ENCODE results near the gene HIPK2. TPM values are rescaled to one million over a fixed set of nuclear protein-coding genes. Genes with fewer than 3 reads are reported as not detected.

HIPK2 gene
- total RNA-seq, 1 donor: 12.7 TPM

- H3K27me3 ChIP-seq (ENCODE audit: insufficient read depth, low read length): no peaks in the 10 kb centered on the region
- no peak for DNase-seq (ENCODE audit: insufficient read length, low spot score, missing footprints)
- H4K20me1 ChIP-seq (ENCODE audit: insufficient read depth, low read length): no peaks in the 10 kb centered on the region
- no peak for TF ChIP-seq CTCF (IDR thresholded peaks at IDR 0.05; ENCODE audit: extremely low read depth, low read depth, low read length)
- no peak overlapping the region for H3K4me2 ChIP-seq (ENCODE audit: insufficient read depth, low read length)
- H3K9me3 ChIP-seq (ENCODE audit: low read depth, low read length): no peaks in the 10 kb centered on the region
- H3K79me2 ChIP-seq (ENCODE audit: insufficient read depth, low read length): no peaks in the 10 kb centered on the region
- H3K27ac ChIP-seq (ENCODE audit: low read depth, low read length): no peak overlapping the region
- no peaks in the 10 kb centered on the region for H3K4me1 ChIP-seq (ENCODE audit: insufficient read depth, low read length)
- no peaks in the 10 kb centered on the region for H3K36me3 ChIP-seq (ENCODE audit: insufficient read depth, low read length)
- H3K4me3 ChIP-seq (ENCODE audit: insufficient read depth, low read length): no peak overlapping the region
- no peak overlapping the region for H2AFZ ChIP-seq (ENCODE audit: low read length)
These were observed 13.5 kb upstream of the HIPK2 start for GRCh38 chr7:139791316-139791715.

GRCh38 chr7:139784648-139785047 lies 6.8 kb upstream of the HIPK2 start:
- no peaks in the 10 kb centered on the region for H3K27me3 ChIP-seq (ENCODE audit: insufficient read depth, low read length)
- H2AFZ ChIP-seq (ENCODE audit: low read length): no peak overlapping the region
- H3K4me1 ChIP-seq (ENCODE audit: insufficient read depth, low read length): no peaks in the 10 kb centered on the region
- TF ChIP-seq CTCF (IDR thresholded peaks at IDR 0.05; ENCODE audit: extremely low read depth, low read depth, low read length): no peak
- no peaks in the 10 kb centered on the region for H3K9me3 ChIP-seq (ENCODE audit: low read depth, low read length)
- no peak for DNase-seq (ENCODE audit: insufficient read length, low spot score, missing footprints)
- no peaks in the 10 kb centered on the region for H3K36me3 ChIP-seq (ENCODE audit: insufficient read depth, low read length)
- H4K20me1 ChIP-seq (ENCODE audit: insufficient read depth, low read length): no peaks in the 10 kb centered on the region
- no peak overlapping the region for H3K4me2 ChIP-seq (ENCODE audit: insufficient read depth, low read length)
- H3K79me2 ChIP-seq (ENCODE audit: insufficient read depth, low read length): peaks cover 1% of the 10 kb centered on the region
- H3K4me3 ChIP-seq (ENCODE audit: insufficient read depth, low read length): no peak overlapping the region
- no peak overlapping the region for H3K27ac ChIP-seq (ENCODE audit: low read depth, low read length)

GRCh38 chr7:139783647-139784385 lies 6.0 kb upstream of the HIPK2 start:
- H3K4me3 ChIP-seq (ENCODE audit: insufficient read depth, low read length): no peak overlapping the region
- no peak for TF ChIP-seq CTCF (IDR thresholded peaks at IDR 0.05; ENCODE audit: extremely low read depth, low read depth, low read length)
- H3K4me2 ChIP-seq (ENCODE audit: insufficient read depth, low read length): no peak overlapping the region
- H3K9me3 ChIP-seq (ENCODE audit: low read depth, low read length): no peaks in the 10 kb centered on the region
- peaks cover 10% of the 10 kb centered on the region for H3K79me2 ChIP-seq (ENCODE audit: insufficient read depth, low read length)
- no peaks in the 10 kb centered on the region for H3K27me3 ChIP-seq (ENCODE audit: insufficient read depth, low read length)
- no peaks in the 10 kb centered on the region for H3K4me1 ChIP-seq (ENCODE audit: insufficient read depth, low read length)
- H3K36me3 ChIP-seq (ENCODE audit: insufficient read depth, low read length): no peaks in the 10 kb centered on the region
- no peak overlapping the region for H3K27ac ChIP-seq (ENCODE audit: low read depth, low read length)
- H4K20me1 ChIP-seq (ENCODE audit: insufficient read depth, low read length): no peaks in the 10 kb centered on the region
- H2AFZ ChIP-seq (ENCODE audit: low read length): no peak overlapping the region
- no peak for DNase-seq (ENCODE audit: insufficient read length, low spot score, missing footprints)

GRCh38 chr7:139782932-139783331 lies 5.1 kb upstream of the HIPK2 start:
- TF ChIP-seq CTCF (IDR thresholded peaks at IDR 0.05; ENCODE audit: extremely low read depth, low read depth, low read length): no peak
- no peaks in the 10 kb centered on the region for H3K27me3 ChIP-seq (ENCODE audit: insufficient read depth, low read length)
- H3K4me2 ChIP-seq (ENCODE audit: insufficient read depth, low read length): no peak overlapping the region
- H3K36me3 ChIP-seq (ENCODE audit: insufficient read depth, low read length): no peaks in the 10 kb centered on the region
- no peaks in the 10 kb centered on the region for H3K4me1 ChIP-seq (ENCODE audit: insufficient read depth, low read length)
- H3K79me2 ChIP-seq (ENCODE audit: insufficient read depth, low read length): peaks cover 18% of the 10 kb centered on the region
- no peak overlapping the region for H3K4me3 ChIP-seq (ENCODE audit: insufficient read depth, low read length)
- no peaks in the 10 kb centered on the region for H4K20me1 ChIP-seq (ENCODE audit: insufficient read depth, low read length)
- H3K27ac ChIP-seq (ENCODE audit: low read depth, low read length): no peak overlapping the region
- no peaks in the 10 kb centered on the region for H3K9me3 ChIP-seq (ENCODE audit: low read depth, low read length)
- DNase-seq (ENCODE audit: insufficient read length, low spot score, missing footprints): no peak
- no peak overlapping the region for H2AFZ ChIP-seq (ENCODE audit: low read length)
